ENCODE measurements around the gene SMYD3. TPM values are rescaled to one million over a fixed set of nuclear protein-coding genes. Genes with fewer than 3 reads are reported as not detected.

Gene SMYD3
- total RNA-seq, 2 experiments from 2014 or later, result 22.6 to 24.6 TPM

DNA sequence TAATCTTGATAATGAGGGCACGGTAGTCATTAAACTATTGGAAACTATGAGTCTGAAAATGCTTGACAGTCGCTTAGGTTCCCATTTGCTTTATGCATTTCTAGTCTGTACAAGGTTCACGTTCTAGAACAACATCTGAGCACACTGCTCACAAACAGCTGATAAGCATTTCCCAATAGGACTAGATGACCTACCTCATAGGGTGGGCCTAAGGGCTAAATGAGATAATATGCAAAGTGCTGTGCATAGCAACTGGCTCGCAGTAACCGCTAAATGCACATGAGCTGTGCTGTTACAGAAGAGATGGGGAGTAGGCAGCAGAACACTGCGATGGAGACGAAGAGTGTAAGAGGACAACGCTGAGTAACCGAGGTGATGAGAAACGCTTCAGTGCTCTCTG lies 628.0 kb downstream of the SMYD3 start:
- Mint-ChIP-seq H3K27ac (no peak overlapping the region), H3K36me3 (ENCODE audit: low read depth) (peaks cover under 1% of the 10 kb centered on the region), H3K4me3 (no peak overlapping the region), H3K9me3 (no peaks in the 10 kb centered on the region), H3K4me1 (ENCODE audit: low read depth) (no peaks in the 10 kb centered on the region), H3K27me3 (no peaks in the 10 kb centered on the region)
- ATAC-seq (no peak), DNase-seq (no peak)
- ChIA-PET CTCF (no interaction called here), POLR2A (no interaction called here)
- TF ChIP-seq, protein P1, sequence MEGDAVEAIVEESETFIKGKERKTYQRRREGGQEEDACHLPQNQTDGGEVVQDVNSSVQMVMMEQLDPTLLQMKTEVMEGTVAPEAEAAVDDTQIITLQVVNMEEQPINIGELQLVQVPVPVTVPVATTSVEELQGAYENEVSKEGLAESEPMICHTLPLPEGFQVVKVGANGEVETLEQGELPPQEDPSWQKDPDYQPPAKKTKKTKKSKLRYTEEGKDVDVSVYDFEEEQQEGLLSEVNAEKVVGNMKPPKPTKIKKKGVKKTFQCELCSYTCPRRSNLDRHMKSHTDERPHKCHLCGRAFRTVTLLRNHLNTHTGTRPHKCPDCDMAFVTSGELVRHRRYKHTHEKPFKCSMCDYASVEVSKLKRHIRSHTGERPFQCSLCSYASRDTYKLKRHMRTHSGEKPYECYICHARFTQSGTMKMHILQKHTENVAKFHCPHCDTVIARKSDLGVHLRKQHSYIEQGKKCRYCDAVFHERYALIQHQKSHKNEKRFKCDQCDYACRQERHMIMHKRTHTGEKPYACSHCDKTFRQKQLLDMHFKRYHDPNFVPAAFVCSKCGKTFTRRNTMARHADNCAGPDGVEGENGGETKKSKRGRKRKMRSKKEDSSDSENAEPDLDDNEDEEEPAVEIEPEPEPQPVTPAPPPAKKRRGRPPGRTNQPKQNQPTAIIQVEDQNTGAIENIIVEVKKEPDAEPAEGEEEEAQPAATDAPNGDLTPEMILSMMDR (IDR thresholded peaks at IDR 0.05), result no peak
- intact Hi-C loops (cut with micrococcal nuclease), result no loop called here

GRCh38 chr1:245878585-245878984 lies 628.5 kb downstream of the SMYD3 start:
- no peak for ATAC-seq
- Mint-ChIP-seq H3K36me3 (ENCODE audit: low read depth) (no peaks in the 10 kb centered on the region), H3K27ac (no peak overlapping the region), H3K4me1 (ENCODE audit: low read depth) (no peaks in the 10 kb centered on the region), H3K4me3 (no peak overlapping the region), H3K9me3 (no peaks in the 10 kb centered on the region), H3K27me3 (no peaks in the 10 kb centered on the region)
- CTCF ChIA-PET, result no interaction called here
- POLR2A ChIA-PET, result no interaction called here
- intact Hi-C loops (cut with micrococcal nuclease), result no loop called here
- TF ChIP-seq, protein P1 (IDR thresholded peaks at IDR 0.05), result no peak
- DNase-seq, result no peak

GRCh38 chr1:245877976-245878375 lies 629.1 kb downstream of the SMYD3 start:
- ATAC-seq (no peak), DNase-seq (no peak)
- intact Hi-C loops (cut with micrococcal nuclease), result no loop called here
- TF ChIP-seq, protein P1 (IDR thresholded peaks at IDR 0.05), result no peak
- no peaks in the 10 kb centered on the region for H3K4me1 Mint-ChIP-seq (ENCODE audit: low read depth)
- H3K4me3 Mint-ChIP-seq, result no peak overlapping the region
- H3K36me3 Mint-ChIP-seq (ENCODE audit: low read depth), result no peaks in the 10 kb centered on the region
- no peak overlapping the region for H3K27ac Mint-ChIP-seq
- ChIA-PET POLR2A (no interaction called here), CTCF (no interaction called here)
- no peaks in the 10 kb centered on the region for H3K9me3 Mint-ChIP-seq
- H3K27me3 Mint-ChIP-seq, result no peaks in the 10 kb centered on the region

DNA sequence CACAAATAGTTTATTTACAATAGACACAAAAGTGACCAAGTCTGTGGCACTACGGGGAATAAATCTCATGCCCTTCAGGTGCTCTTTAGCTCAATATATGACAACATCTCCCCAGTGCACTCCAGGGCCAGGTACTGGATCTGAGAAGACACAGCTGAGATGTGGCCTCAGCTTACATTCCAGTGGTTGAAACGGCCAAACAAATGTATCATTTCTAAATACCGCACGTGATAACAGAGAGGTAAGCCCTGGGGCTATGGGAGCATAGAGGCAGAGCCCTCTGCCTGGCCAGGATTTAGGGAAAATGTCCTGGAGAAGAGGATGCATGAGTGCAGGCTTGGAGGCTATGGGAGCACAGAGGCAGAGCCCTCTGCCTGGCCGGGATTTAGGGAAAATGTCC lies 630.5 kb downstream of the SMYD3 start:
- TF ChIP-seq, protein P1 (IDR thresholded peaks at IDR 0.05), result no peak
- H3K27ac Mint-ChIP-seq, result no peak overlapping the region
- no peaks in the 10 kb centered on the region for H3K4me1 Mint-ChIP-seq (ENCODE audit: low read depth)
- POLR2A ChIA-PET, result no interaction called here
- no peaks in the 10 kb centered on the region for H3K36me3 Mint-ChIP-seq (ENCODE audit: low read depth)
- intact Hi-C loops (cut with micrococcal nuclease), result no loop called here
- no peak overlapping the region for H3K4me3 Mint-ChIP-seq
- H3K27me3 Mint-ChIP-seq, result no peaks in the 10 kb centered on the region
- ATAC-seq, result no peak
- no peaks in the 10 kb centered on the region for H3K9me3 Mint-ChIP-seq
- CTCF ChIA-PET, result no interaction called here
- no peak for DNase-seq

DNA sequence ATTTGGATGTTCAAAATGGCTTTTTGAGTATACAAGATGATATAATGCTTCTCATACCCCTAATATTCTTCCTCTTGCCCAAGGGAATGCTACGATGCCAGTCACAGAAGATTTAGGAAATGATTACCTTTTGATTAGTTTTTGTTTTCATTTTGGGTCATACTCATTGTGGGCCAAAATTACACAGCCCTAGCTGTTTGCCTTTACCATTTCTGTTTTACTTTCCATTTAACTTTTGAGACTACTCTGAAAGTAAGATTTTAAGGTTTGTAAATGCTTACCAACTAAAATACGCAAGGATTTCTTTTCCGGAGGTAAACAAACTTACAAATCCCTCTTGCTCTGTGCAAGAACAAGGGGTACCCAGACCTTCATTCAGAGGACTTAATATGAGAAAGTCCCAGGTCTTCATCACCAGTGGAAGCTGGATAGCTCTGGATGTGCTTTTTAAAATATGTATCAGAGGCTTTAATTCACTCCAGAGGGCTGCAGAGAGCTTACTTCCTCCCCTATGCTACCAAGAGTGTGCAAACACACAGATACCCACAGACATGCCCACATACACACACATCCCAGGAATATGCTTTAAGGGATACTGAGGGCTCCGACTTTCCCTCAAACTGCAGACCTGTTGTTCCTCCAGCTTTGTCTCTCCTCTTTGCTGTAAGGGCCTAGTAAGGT lies 631.4 kb downstream of the SMYD3 start:
- Mint-ChIP-seq H3K9me3 (no peaks in the 10 kb centered on the region), H3K27me3 (no peaks in the 10 kb centered on the region), H3K27ac (no peak overlapping the region), H3K36me3 (ENCODE audit: low read depth) (peaks cover 3% of the 10 kb centered on the region), H3K4me3 (no peak overlapping the region), H3K4me1 (ENCODE audit: low read depth) (no peaks in the 10 kb centered on the region)
- ChIA-PET CTCF (no interaction called here), POLR2A (no interaction called here)
- DNase-seq (no peak), ATAC-seq (no peak)
- TF ChIP-seq, protein P1 (IDR thresholded peaks at IDR 0.05), result no peak
- intact Hi-C loops (cut with micrococcal nuclease), result no loop called here
